SK-N-SH treated with all-trans-retinoic acid at 6 μM for 48 hours (cell line): ENCODE results near the gene TMEM91.

Source experiments
- CSRNP3 ChIP-seq: fragments of 250-450 bp; sonication (Bioruptor Pico); IDR thresholded peaks from 2 replicates; pipeline ENCODE4 v1.5.1; 2021; ENCODE audit warnings: mild to moderate bottlenecking, moderate library complexity
- PPARA ChIP-seq: fragments of 250-450 bp; sonication (Bioruptor Pico); IDR thresholded peaks from 2 replicates; pipeline ENCODE4 v1.5.0; 2020; ENCODE audit warnings: mild to moderate bottlenecking, borderline replicate concordance
- ZNF565 ChIP-seq: fragments of 450-650 bp; formaldehyde crosslinking; conservative IDR thresholded peaks from 2 replicates; pipeline ENCODE4 v1.5.0; 2020; ENCODE audit warnings: low read depth, mild to moderate bottlenecking, moderate library complexity
- TF ChIP-seq, protein P1 (sequence below): fragments of 250-450 bp; sonication (Bioruptor Pico); IDR thresholded peaks from 2 replicates; pipeline ENCODE4 v1.8.0; 2020; ENCODE audit warnings: mild to moderate bottlenecking, moderate library complexity, borderline replicate concordance

- TF ChIP-seq PPARA (CRISPR knock-in tag) (no peak), CSRNP3 (CRISPR knock-in tag) (no peak), ZNF565 (CRISPR knock-in tag) (no peak)
- TF ChIP-seq, protein P1, sequence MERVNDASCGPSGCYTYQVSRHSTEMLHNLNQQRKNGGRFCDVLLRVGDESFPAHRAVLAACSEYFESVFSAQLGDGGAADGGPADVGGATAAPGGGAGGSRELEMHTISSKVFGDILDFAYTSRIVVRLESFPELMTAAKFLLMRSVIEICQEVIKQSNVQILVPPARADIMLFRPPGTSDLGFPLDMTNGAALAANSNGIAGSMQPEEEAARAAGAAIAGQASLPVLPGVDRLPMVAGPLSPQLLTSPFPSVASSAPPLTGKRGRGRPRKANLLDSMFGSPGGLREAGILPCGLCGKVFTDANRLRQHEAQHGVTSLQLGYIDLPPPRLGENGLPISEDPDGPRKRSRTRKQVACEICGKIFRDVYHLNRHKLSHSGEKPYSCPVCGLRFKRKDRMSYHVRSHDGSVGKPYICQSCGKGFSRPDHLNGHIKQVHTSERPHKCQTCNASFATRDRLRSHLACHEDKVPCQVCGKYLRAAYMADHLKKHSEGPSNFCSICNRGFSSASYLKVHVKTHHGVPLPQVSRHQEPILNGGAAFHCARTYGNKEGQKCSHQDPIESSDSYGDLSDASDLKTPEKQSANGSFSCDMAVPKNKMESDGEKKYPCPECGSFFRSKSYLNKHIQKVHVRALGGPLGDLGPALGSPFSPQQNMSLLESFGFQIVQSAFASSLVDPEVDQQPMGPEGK (CRISPR knock-in tag), result no peak
Measured at GRCh38 chr19:41341669-41342490, 34.5 kb upstream of the TMEM91 start.
